ENCODE results near the gene VPREB3.
"Not testable (repeated sequence)": the region's sequence is repeated elsewhere in the genome, so short reads cannot be mapped to it uniquely, and the experiment has no call there.

Gene VPREB3

GRCh38 chr22:23763954-23764353 lies 9.7 kb upstream of the VPREB3 start:
- no peak for DNase-seq

GRCh38 chr22:23763579-23763945 lies 9.3 kb upstream of the VPREB3 start:
- peak; percentile 33 to 40 for DNase-seq

GRCh38 chr22:23762842-23763578 lies 8.8 kb upstream of the VPREB3 start, which contains the start of gene C22orf15:
Gene C22orf15, plus strand, starts transcription at chr22:23762990. Its CDS starts 317 bp downstream, at chr22:23763307.
- no peak for DNase-seq

GRCh38 chr22:23760056-23760455 lies 5.8 kb upstream of the VPREB3 start:
- DNase-seq = no peak

GRCh38 chr22:23759566-23759965 lies 5.3 kb upstream of the VPREB3 start:
- no peak for DNase-seq

GRCh38 chr22:23756891-23757290 lies 2.7 kb upstream of the VPREB3 start:
- DNase-seq = no peak

- DNase-seq = no peak
Observed at GRCh38 chr22:23755711-23756110, 1.5 kb upstream of the VPREB3 start.

GRCh38 chr22:23754980-23755636 lies 883 bp upstream of the VPREB3 start:
- DNase-seq = no peak

GRCh38 chr22:23753385-23753784 lies 840 bp downstream of the VPREB3 start:
- DNase-seq = no peak

- no peak for DNase-seq
Observed at GRCh38 chr22:23752750-23753149, 1.5 kb downstream of the VPREB3 start.

GRCh38 chr22:23752090-23752691 lies 2.0 kb downstream of the VPREB3 start:
- peak in 1 of 2 donors; percentile 80 for DNase-seq

GRCh38 chr22:23751441-23751996 lies 2.7 kb downstream of the VPREB3 start:
- no peak for DNase-seq

GRCh38 chr22:23750714-23751440 lies 3.3 kb downstream of the VPREB3 start, which contains the start of gene ZNF70:
Gene ZNF70, minus strand, starts transcription at chr22:23751112. Its CDS starts 5,972 bp downstream, at chr22:23745140.
- peak; percentile 88 to 91 for DNase-seq

- DNase-seq = no peak
Observed at GRCh38 chr22:23750367-23750713, 3.9 kb downstream of the VPREB3 start.

- no peak for DNase-seq
Observed at GRCh38 chr22:23749841-23750301, 4.4 kb downstream of the VPREB3 start.

GRCh38 chr22:23745791-23746190 lies 8.4 kb downstream of the VPREB3 start:
- no peak for DNase-seq

- DNase-seq = no peak
Observed at GRCh38 chr22:23744485-23744884, 9.7 kb downstream of the VPREB3 start.

GRCh38 chr22:23744001-23744400 lies 10.2 kb downstream of the VPREB3 start:
- DNase-seq = no peak

- no peak for DNase-seq
Observed at GRCh38 chr22:23743303-23743705, 10.9 kb downstream of the VPREB3 start.

- no peak for DNase-seq
Observed at GRCh38 chr22:23742505-23743264, 11.5 kb downstream of the VPREB3 start.

GRCh38 chr22:23737696-23738095 lies 16.5 kb downstream of the VPREB3 start:
- DNase-seq = no peak

- DNase-seq = not testable (repeated sequence)
Observed at GRCh38 chr22:23728108-23728507, 26.1 kb downstream of the VPREB3 start.
